H1 (cell line): ENCODE data around the gene PSMD12. TPM values are rescaled to one million over a fixed set of nuclear protein-coding genes. Genes with fewer than 3 reads are reported as not detected.

ENCODE experiments used
- ATF2 ChIP-seq: IDR thresholded peaks from 2 replicates; pipeline ENCODE4 v1.6.1; 2012; ENCODE audit warnings: low read length, inconsistent platforms
- BACH1 ChIP-seq: IDR thresholded peaks from 2 replicates; pipeline ENCODE4 v1.6.1; 2012; ENCODE audit warnings: low read length, improper control_type of control experiment
- CREB1 ChIP-seq: IDR thresholded peaks from 2 replicates; pipeline ENCODE4 v1.6.1; 2012; ENCODE audit warnings: inconsistent platforms
- FOSL1 ChIP-seq: IDR thresholded peaks from 2 replicates; pipeline ENCODE4 v1.6.1; 2011; ENCODE audit warnings: mild to moderate bottlenecking, low read depth, low read length, moderate library complexity; ENCODE audit not compliant: insufficient read depth
- KDM1A ChIP-seq: fragments of 200-600, 300-600 bp; sonication (generic); IDR thresholded peaks from 2 replicates; pipeline ENCODE4 v1.7.1; 2016; ENCODE audit warnings: mild to moderate bottlenecking, low read length, borderline replicate concordance
- KDM4A ChIP-seq: IDR thresholded peaks from one replicate; pipeline ENCODE4 v1.7.1; 2012; ENCODE audit warnings: low read depth, mild to moderate bottlenecking, moderate library complexity, low read length, inconsistent platforms; ENCODE audit not compliant: severe bottlenecking
- PHF8 ChIP-seq: fragments of 200-600 bp; sonication (generic); conservative IDR thresholded peaks from 2 replicates; pipeline ENCODE4 v1.7.1; 2012; ENCODE audit warnings: low read depth, mild to moderate bottlenecking, inconsistent platforms, low read length, moderate library complexity
- POLR2A ChIP-seq, 2 experiments: IDR thresholded peaks; 1 replicate in 1 of 2; 2 replicates in 1 of 2; pipeline ENCODE4 v1.6.1; 2011; ENCODE audit warnings: low read depth in 2 of 2, low read length in 2 of 2, mild to moderate bottlenecking in 2 of 2; ENCODE audit errors: control extremely low read depth in 1 of 2
- TAF1 ChIP-seq: IDR thresholded peaks from 2 replicates; pipeline ENCODE4 v1.6.1; 2011; ENCODE audit warnings: mild to moderate bottlenecking, low read depth, low read length
- TAF7 ChIP-seq: optimal IDR thresholded peaks from 2 replicates; pipeline ENCODE3; 2011; ENCODE audit warnings: low read depth, mild to moderate bottlenecking, inconsistent platforms, low read length, moderate library complexity, borderline replicate concordance
- TBP ChIP-seq: IDR thresholded peaks from 2 replicates; pipeline ENCODE4 v1.6.1; 2011; ENCODE audit warnings: low read depth, low read length, improper control_type of control experiment
- TEAD4 ChIP-seq: IDR thresholded peaks from 2 replicates; pipeline ENCODE4 v1.6.1; 2012; ENCODE audit warnings: low read depth, low read length, inconsistent platforms, mixed read lengths
- YY1 ChIP-seq: IDR thresholded peaks from 2 replicates; pipeline ENCODE4 v1.6.1; 2011; ENCODE audit warnings: low read depth, mild to moderate bottlenecking, low read length
- polyA plus RNA-seq, 7 experiments: library from polyadenylated mRNA; depleted of rRNA in 3 of 7; stranded (reverse) in 5 of 7; unstranded in 2 of 7; fragments of >200 nt in 5 of 7; fragments of 200-250 nt in 2 of 7; gene quantifications; 1 replicate in 5 of 7; 2 replicates in 1 of 7; 4 replicates in 1 of 7; pipeline versions ENCODE4 v1.2.1 to v1.2.3, GENCODE V29; 2011 to 2013; ENCODE audit warnings: missing spikeins in 2 of 7, mixed read lengths in 2 of 7
- total RNA-seq: library from RNA; stranded (reverse); fragmentation: NEBNext Ultra II Directional; extraction: Animal tissue kit (Norgen Biotek cat#: 25700); gene quantifications from 2 replicates; pipeline ENCODE4 v1.2.1, GENCODE V29; 2021
- TF ChIP-seq, protein P1 (sequence below): IDR thresholded peaks from 2 replicates; pipeline ENCODE4 v1.6.1; 2012; ENCODE audit warnings: inconsistent platforms

The PSMD12 gene
- total and polyA plus RNA-seq, 2 of the 8 experiments (the other 6 are each of a cell fraction or from before 2014, with no cell fraction given): 14.0 to 82.4 TPM

DNA sequence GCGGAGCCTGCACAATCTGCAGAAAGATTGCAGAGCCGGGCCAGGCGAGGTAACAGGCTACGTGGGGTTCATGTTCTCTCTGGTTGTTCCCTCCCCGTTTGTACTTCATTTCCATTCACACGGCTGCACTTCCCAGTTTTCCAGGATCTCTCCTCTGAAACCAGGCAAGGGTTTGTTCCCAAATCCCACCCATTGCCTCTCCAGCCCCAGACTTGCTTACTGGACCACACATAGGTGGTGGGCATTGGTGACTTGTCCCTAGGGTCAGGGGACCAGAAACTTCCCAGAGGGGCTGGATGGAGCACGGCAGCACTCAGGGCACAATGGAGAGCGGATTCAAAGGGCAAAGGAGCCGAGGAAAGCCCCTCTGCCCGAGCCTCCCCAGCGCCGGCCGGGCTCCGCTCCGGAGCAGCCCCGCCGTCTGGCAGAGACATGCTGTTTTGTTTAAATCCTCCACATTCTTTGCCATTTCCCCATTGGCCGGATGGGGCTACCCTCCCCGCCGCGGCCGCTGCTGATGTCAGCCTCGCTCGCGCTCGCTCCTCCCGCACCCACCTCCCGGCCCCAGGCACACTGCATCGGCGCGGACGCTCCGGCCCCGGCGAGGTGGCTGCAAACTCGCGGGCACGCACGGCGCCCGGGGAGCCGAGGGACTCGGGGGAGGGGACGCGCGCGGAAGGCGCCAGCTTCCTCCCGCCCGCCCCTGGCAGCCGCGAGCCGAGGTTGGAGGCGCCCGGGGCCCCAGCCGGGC, 10.5 kb upstream of the PSMD12 start, which contains the start of gene PITPNC1 (continued):
- TF ChIP-seq KDM4A: peak; percentile 35
- peak; percentile 60; the same call in 1 of the 2 replicates for TF ChIP-seq PHF8
- TF ChIP-seq TBP: peak; percentile 74; the same call in 1 of the 2 replicates
- peak; percentile 77 for TF ChIP-seq TAF1
- peak; percentile 69; the same call in 1 of the 2 replicates for TF ChIP-seq TEAD4
- TF ChIP-seq FOSL1: no peak
- peak; percentile 14; the same call in 1 of the 2 replicates for TF ChIP-seq KDM1A
- TF ChIP-seq CREB1: peak; percentile 50; the same call in 1 of the 2 replicates
- TF ChIP-seq TAF7: peak; percentile 63
- TF ChIP-seq ATF2: no peak
- peak; percentile 51; the same call in 1 of the 2 replicates for TF ChIP-seq BACH1
- peak; percentile 73; the same call in 1 of the 2 replicates for TF ChIP-seq YY1
- TF ChIP-seq POLR2A (IDR thresholded peaks at IDR 0.05; ENCODE audit: control extremely low read depth in 1 of 2, low read depth in 2 of 2, low read length in 2 of 2): peak; percentile 70 to 76
- TF ChIP-seq, protein P1, sequence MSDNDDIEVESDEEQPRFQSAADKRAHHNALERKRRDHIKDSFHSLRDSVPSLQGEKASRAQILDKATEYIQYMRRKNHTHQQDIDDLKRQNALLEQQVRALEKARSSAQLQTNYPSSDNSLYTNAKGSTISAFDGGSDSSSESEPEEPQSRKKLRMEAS: peak; percentile 32
- TF ChIP-seq, all 59 proteins: peak for 17
